ENCODE results near the gene ATXN7. TPM values are rescaled to one million over a fixed set of nuclear protein-coding genes. Genes with fewer than 3 reads are reported as not detected.

The ATXN7 gene
- polyA plus RNA-seq, 3 donors: 16.9 to 31.0 (median 28.6) TPM

- DNase-seq: no peak
These were observed 69.0 kb downstream of the ATXN7 start for GRCh38 chr3:63932509-63933212.

- no peak for DNase-seq
These were observed 69.8 kb downstream of the ATXN7 start for GRCh38 chr3:63933459-63933858.

- DNase-seq: no peak
These were observed 70.6 kb downstream of the ATXN7 start for GRCh38 chr3:63934041-63934866.

GRCh38 chr3:63936925-63937324 lies 73.3 kb downstream of the ATXN7 start:
- DNase-seq: no peak

GRCh38 chr3:63937661-63938651 lies 74.3 kb downstream of the ATXN7 start:
- no peak for DNase-seq

- no peak for DNase-seq
These were observed 76.7 kb downstream of the ATXN7 start for GRCh38 chr3:63940389-63940757.

- no peak for DNase-seq
These were observed 78.9 kb downstream of the ATXN7 start for GRCh38 chr3:63942528-63942927.

GRCh38 chr3:63943678-63944077 lies 80.0 kb downstream of the ATXN7 start:
- no peak for DNase-seq

- DNase-seq: no peak
These were observed 82.0 kb downstream of the ATXN7 start for GRCh38 chr3:63945558-63946096.

GRCh38 chr3:63946753-63947152 lies 83.1 kb downstream of the ATXN7 start:
- DNase-seq: no peak

GRCh38 chr3:63947594-63947993 lies 83.9 kb downstream of the ATXN7 start:
- DNase-seq: no peak

GRCh38 chr3:63949005-63949404 lies 85.3 kb downstream of the ATXN7 start:
- peak; percentile 48 for DNase-seq

- no peak for DNase-seq
These were observed 87.0 kb downstream of the ATXN7 start for GRCh38 chr3:63950698-63951097.

- DNase-seq: no peak
These were observed 88.0 kb downstream of the ATXN7 start for GRCh38 chr3:63951492-63952247.

- no peak for DNase-seq
These were observed 88.6 kb downstream of the ATXN7 start for GRCh38 chr3:63952248-63952594.

GRCh38 chr3:63954182-63954581 lies 90.5 kb downstream of the ATXN7 start:
- no peak for DNase-seq

GRCh38 chr3:63955036-63955650 lies 91.5 kb downstream of the ATXN7 start:
- no peak for DNase-seq

GRCh38 chr3:63955830-63956545 lies 92.3 kb downstream of the ATXN7 start:
- DNase-seq: no peak

- DNase-seq: no peak
These were observed 95.5 kb downstream of the ATXN7 start for GRCh38 chr3:63959146-63959545.

Measured in renal pelvis (tissue), 4 donors.